Measurements from ENCODE around the gene RC3H2. TPM values are rescaled to one million over a fixed set of nuclear protein-coding genes. Genes with fewer than 3 reads are reported as not detected.
"Not testable (repeated sequence)": the region's sequence is repeated elsewhere in the genome, so short reads cannot be mapped to it uniquely, and the experiment has no call there.

Gene RC3H2
- total RNA-seq, 1 experiment from 2014 or later: 17.6 TPM

DNA sequence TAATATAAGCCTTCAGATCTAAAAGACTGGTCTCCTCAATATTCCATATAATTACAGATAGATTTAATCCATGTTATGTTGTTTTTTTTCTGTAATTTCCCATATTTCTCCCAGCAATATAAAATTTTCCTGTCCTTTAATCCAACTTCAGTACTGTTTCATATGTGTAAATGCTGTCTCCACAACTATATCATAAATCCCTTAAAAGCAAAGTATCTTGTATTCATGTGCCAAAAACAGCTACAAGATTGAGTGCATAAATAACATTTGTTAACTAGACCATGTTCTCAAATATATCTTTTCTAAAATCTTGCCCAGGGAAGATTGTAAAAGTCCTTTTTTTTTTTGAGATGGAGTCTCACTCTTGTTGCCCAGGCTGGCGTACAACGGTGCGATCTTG lies 41.8 kb downstream of the RC3H2 start:
- Histone ChIP-seq H3K36me3 (peaks cover 39% of the 10 kb centered on the region), H3K27me3 (no peaks in the 10 kb centered on the region), H3K4me3 (no peak overlapping the region), H3K9me3 (no peaks in the 10 kb centered on the region)
- DNase-seq: no peak

DNA sequence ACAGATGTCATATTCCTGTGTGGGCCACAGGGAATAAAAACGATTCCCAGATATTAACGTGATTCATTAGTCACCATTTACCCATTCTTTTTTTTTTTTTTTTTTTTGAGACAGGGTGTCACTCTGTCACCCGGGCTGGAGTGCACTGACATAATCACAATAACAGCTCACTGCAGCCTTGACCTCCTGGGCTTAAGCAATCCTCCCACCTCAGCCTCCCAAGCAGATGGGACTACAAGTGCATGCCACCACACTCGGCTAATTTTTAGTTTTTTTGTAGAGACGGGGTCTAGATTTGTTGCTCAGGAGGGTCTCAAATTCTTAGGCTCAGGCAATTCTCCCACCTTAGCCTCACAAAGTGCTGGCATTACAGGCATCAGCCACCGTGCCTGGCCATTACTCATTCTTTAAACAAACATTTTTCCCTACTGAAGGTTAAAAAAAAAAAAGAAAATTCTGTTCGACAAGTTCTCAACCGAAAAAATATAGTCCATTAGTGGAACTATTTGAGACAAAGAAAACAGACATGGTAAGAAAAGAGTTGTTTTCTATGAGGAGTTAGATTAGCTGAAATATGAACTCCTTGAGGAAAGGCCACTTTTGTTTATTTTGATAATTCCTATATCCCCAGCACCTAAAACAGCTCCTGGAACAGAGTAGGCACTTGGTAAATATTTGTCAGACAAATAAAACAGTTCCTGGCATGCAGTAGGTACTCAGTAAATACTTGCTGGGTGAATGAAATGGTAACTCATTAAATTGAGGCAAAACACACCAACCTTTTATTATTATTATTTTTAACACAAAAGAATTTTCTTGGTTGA lies 44.6 kb downstream of the RC3H2 start:
- no peak for DNase-seq
- Histone ChIP-seq H3K4me3 (no peak overlapping the region), H3K36me3 (peaks cover 59% of the 10 kb centered on the region), H3K27me3 (no peaks in the 10 kb centered on the region), H3K9me3 (no peaks in the 10 kb centered on the region)

DNA sequence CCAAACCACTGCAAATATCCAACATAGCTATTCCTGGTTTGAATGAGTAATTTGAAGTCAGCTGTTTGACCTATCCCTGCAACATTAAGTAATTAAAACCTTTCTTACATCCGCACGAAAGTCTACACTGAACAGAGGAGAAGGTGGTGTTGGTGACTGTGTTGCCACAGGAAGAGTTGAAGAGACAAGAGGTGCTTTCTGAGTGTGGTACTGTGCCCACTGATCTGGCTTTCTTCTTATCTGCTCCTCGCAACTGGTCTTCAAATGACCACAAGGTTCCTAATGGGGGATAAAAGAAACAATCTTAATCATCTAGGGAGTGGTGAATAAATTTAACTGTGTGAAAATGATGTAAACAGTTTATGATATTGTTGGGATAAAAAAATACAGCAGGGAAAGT lies 47.3 kb downstream of the RC3H2 start:
- no peak for DNase-seq
- no peaks in the 10 kb centered on the region for H3K27me3 ChIP-seq
- peaks cover 67% of the 10 kb centered on the region for H3K36me3 ChIP-seq
- H3K4me3 ChIP-seq: no peak overlapping the region
- H3K9me3 ChIP-seq: no peaks in the 10 kb centered on the region

DNA sequence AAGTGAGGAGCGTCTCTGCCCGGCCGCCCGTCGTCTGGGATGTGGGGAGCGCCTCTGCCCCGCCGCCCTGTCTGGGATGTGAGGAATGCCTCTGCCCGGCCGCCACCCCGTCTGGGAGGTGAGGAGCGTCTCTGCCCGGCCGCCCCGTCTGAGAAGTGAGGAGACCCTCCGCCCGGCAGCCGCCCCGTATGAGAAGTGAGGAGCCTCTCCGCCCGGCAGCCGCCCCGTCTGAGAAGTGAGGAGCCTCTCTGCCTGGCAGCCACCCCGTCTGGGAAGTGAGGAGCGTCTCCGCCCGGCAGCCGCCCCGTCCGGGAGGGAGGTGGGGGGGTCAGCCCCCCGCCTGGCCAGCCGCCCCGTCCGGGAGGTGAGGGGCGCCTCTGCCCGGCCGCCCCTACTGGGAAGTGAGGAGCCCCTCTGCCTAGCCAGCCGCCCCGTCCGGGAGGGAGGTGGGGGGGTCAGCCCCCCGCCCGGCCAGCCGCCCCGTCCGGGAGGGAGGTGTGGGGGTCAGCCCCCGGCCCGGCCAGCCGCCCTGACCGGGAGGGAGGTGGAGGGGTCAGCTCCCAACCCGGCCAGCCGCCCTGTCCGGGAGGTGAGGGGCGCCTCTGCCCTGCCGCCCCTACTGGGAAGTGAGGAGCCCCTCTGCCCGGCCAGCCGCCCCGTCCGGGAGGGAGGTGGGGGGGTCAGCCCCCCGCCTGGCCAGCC lies 52.9 kb downstream of the RC3H2 start:
- H3K4me3 ChIP-seq, H3K9me3 ChIP-seq, DNase-seq, H3K27me3 ChIP-seq: not testable (repeated sequence)
- H3K36me3 ChIP-seq: peaks cover 53% of the 10 kb centered on the region

DNA sequence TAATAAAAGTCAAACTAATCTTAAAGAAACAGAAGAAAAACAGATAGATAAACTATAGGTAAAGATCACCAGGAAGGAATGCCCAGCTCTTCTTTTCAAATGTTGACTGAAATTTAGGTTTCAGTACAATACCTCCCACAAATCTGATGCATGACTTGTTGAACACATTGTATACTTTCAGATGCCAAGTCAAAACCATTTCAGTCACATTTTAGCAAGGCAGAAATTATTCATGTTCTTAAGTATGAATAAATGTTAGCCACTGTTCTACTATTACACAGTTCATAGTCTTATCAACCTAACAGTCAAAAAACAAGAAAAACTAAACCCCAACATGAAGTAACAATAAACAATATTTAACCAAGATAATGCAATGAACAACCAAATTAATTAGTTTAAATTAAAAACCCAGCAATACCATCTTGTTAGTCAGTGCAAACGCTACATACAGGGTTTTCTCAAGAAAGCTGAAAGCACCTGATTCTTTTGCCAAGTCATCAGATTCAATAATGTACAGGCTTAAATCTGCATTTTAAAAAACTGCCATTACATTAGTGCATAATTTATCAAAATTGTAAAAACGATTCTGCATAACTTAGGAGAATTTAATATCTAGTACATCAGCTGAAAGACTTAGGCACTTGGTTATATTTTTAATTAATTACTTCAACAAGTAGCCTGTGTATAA lies 56.8 kb downstream of the RC3H2 start:
- H3K9me3 ChIP-seq: no peaks in the 10 kb centered on the region; the same call in 1 of the 2 replicates
- H3K4me3 ChIP-seq: no peak overlapping the region
- H3K27me3 ChIP-seq: no peaks in the 10 kb centered on the region
- peaks cover 41% of the 10 kb centered on the region for H3K36me3 ChIP-seq
- DNase-seq: no peak

DNA sequence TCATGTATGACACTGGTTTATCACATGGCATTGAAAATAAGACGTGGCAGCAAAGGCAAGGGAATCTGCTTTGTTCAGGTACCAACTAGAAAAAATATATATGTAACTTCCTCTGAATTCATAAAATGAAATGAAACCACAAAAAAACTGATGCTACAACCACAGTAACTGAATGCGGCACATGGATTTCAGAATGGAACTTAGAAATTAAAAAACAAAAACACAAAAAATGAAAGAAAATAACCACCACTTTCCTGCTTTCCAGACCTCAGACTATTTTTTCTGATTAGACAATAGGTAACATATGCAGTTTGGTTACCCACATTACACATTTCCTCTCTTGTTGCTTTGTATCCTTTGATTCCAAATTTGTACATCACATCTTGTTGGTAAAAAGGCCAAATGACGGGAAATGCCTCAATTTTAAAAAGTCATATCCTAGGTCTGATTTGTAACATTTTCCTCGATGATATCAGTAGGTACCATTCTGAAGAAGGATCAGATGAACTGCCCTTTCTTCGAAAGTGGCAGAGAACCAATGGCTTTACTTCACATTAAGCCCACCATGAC lies 58.7 kb downstream of the RC3H2 start:
- DNase-seq: no peak
- no peaks in the 10 kb centered on the region; the same call in 1 of the 2 replicates for H3K9me3 ChIP-seq
- H3K27me3 ChIP-seq: no peaks in the 10 kb centered on the region
- no peak overlapping the region for H3K4me3 ChIP-seq
- peaks cover 40% of the 10 kb centered on the region for H3K36me3 ChIP-seq

DNA sequence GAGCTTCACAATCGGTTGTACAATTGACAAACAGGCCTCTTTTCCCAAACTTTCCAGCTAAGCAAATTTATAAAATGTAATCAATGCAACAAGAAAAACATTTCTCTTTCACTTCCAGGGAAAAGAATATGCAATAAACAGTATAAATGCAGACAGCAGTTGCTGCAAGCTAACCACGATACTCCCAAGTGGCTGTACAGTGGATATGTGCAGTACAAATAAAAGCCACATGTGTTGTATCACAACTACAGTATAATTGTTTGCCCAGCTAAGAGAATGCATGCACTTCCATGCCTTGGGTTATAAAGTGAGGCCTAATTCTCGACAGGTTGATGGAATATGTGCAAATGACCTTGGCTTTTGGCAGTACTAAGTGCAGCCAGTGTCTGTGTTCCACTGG lies 60.0 kb downstream of the RC3H2 start:
- no peaks in the 10 kb centered on the region; the same call in 1 of the 2 replicates for H3K9me3 ChIP-seq
- peaks cover 29% of the 10 kb centered on the region for H3K36me3 ChIP-seq
- H3K27me3 ChIP-seq: 0 out of 2 replicates have a peak, but pooled peaks cover 3% of the 10 kb centered on the region
- no peak for DNase-seq
- no peak overlapping the region for H3K4me3 ChIP-seq

DNA sequence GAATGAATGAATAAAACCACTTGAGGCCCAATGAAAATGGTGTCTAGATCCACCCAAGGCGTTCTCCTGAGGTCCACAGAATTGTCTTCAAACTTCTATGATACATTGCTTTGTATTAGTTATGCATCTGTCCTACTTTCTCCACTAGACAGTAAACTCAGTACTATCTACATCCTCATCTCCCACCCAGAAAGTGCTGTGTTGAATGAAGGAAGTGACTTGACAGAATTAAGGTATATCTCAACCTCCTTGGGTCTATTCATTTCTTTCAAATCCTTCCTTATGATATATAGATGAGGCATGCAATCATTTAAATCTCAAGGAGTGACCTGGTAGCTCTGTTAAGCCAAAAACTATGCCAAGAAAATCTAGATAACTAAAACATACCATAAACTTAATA lies 61.0 kb downstream of the RC3H2 start:
- H3K27me3 ChIP-seq: 0 out of 2 replicates have a peak, but pooled peaks cover 3% of the 10 kb centered on the region
- DNase-seq: no peak
- no peak overlapping the region for H3K4me3 ChIP-seq
- H3K36me3 ChIP-seq: peaks cover 25% of the 10 kb centered on the region
- H3K9me3 ChIP-seq: no peaks in the 10 kb centered on the region; the same call in 1 of the 2 replicates

DNA sequence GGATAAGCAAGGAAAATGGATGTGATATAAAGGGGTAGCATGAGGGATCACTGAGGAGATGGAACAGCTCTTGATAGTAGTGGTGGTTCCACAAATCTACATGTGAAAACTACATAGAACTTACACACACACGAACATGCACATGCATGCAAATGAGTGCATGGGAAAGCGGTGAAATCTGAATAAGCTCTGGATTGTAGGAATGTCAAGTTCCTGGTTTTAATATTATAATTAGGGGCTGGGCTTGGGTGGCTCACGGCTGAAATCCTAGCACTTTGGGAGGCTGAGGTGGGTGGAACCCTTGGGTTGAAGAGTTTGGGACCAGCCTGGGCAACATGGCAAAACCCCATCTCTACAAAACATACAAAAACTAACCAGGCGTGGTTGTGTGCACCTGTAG lies 63.7 kb downstream of the RC3H2 start:
- Histone ChIP-seq H3K36me3 (peaks cover 12% of the 10 kb centered on the region), H3K4me3 (no peak overlapping the region), H3K9me3 (no peaks in the 10 kb centered on the region), H3K27me3 (0 out of 2 replicates have a peak, but pooled peaks cover 3% of the 10 kb centered on the region)
- no peak for DNase-seq

DNA sequence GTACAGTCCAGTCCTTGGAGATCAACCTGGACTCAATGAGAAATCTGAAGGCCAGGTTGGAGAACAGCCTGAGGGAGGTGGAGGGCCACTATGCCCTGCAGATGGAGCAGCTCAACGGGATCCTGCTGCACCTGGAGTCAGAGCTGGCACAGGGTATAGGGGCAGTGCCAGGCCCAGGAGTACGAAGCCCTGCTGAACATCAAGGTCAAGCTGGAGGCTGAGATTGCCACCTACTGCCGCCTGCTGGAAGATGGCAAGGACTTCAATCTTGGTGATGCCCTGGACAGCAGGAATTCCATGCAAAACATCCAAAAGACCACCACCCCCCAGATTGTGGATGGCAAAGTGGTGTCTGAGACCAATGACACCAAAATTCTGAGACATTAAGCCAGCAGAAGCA lies 66.7 kb downstream of the RC3H2 start:
- not testable (repeated sequence) for H3K27me3 ChIP-seq, H3K36me3 ChIP-seq, H3K9me3 ChIP-seq, DNase-seq, H3K4me3 ChIP-seq

DNA sequence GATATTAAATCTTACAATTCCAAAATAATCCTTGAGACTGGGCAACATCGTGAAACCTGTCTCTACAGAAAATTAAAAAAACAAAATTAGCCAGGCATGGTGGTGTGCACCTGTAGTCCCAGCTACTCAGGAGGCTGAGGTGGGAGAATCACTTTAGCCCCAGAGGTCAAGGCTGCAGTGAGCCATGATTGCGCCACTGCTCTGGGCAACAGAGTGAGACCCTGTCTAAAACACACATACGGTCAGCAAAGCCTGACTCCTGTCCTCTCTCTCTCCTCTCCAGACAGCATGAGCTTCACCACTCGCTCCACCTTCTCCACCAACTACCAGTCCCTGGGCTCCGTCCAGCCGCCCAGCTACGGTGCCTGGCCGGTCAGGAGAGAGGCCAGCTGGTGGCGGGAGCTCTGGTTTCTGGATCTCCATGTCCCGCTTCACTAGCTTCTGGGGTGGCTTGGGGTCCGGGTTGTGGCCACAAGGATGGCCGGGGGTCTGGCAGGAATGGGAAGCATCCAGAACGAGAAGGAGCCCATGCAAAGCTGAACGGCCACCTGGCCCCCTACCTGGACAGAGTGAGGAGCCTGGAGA lies 67.8 kb downstream of the RC3H2 start:
- no peak for DNase-seq
- Histone ChIP-seq H3K9me3 (no peaks in the 10 kb centered on the region), H3K36me3 (no peaks in the 10 kb centered on the region), H3K27me3 (0 out of 2 replicates have a peak, but pooled peaks cover 3% of the 10 kb centered on the region), H3K4me3 (no peak overlapping the region)

DNA sequence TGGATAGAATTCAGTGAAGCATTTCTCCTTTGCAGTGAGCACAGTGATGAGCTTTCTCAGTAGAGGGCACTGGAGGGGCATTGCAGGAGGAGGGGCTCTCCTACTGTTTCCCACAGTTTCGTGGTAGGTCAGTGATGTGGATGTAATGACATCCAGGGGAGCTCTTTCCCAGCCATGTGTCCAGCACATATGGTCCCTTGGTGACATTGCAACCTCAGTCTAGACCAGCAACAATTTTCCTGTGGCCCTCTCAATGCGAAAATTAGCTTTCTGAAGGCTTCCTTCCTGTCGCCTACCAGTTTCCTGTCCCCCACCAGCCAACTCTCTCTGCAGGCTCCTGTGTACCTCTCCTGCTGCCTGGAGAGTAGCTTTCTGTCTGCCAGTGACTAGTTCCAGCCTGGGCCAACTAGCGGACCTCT lies 69.8 kb downstream of the RC3H2 start:
- Histone ChIP-seq H3K27me3 (no peaks in the 10 kb centered on the region), H3K4me3 (no peak overlapping the region), H3K36me3 (no peaks in the 10 kb centered on the region), H3K9me3 (no peaks in the 10 kb centered on the region)
- DNase-seq: no peak

DNA sequence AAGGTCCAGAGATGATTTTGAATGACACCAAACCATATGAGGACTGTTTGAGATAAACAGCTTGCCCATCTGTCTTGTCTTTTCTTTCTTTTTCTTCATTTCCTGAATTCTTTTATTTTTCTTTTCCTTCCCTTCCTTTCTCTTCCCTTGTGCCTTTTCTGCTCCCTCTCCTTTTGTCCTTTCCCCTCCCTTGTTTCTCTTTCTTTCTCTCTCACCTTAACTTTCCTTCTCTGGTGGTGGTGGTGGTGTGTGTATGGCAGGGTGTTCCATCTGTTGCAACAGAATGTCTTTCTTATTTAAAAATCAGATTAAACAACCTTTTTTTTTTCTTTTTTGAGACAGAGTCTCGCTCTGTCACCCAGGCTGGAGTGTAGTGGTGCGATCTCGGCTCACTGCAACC lies 73.0 kb downstream of the RC3H2 start:
- no peak for DNase-seq
- 0 out of 2 replicates have a peak, but pooled peaks cover 2% of the 10 kb centered on the region for H3K36me3 ChIP-seq
- H3K9me3 ChIP-seq: no peaks in the 10 kb centered on the region
- no peaks in the 10 kb centered on the region for H3K27me3 ChIP-seq
- no peak overlapping the region for H3K4me3 ChIP-seq

DNA sequence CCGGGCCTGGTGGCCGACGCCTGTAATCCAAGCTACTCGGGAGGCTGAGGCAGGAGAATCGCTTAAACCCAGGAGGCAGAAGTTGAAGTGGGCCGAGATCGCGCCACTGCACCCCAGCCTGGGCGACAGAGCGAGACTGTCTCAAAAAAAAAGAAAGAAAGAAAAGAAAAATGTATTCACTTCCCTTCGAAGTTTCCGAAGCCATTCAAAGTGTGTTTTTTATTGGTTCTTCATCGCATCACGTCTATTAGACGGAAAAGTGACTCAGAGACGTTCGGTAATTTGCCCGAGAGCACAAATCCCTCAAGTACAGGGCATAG lies 76.2 kb downstream of the RC3H2 start:
- Histone ChIP-seq H3K36me3 (peaks cover 11% of the 10 kb centered on the region), H3K4me3 (peak overlapping the region; percentile 99)
- DNase-seq, H3K9me3 ChIP-seq, H3K27me3 ChIP-seq: not testable (repeated sequence)

DNA sequence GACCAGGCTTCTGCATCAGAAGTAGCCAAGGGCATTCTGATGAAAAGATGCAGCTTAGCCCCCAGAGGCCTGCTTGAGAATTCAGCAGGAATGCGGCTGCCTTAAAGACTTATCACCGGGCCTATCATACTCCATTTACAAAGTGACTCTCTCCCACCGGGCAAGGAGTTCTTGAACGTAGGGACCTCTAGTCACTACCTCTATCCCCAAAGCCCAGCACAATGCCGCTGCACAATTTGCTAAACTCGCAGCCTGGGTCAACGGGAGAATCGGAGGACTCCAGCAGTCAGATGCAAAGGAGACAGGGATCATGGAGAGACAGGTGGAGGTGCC lies 77.4 kb downstream of the RC3H2 start:
- no peak for DNase-seq
- no peaks in the 10 kb centered on the region for H3K9me3 ChIP-seq
- H3K27me3 ChIP-seq: no peaks in the 10 kb centered on the region
- peak overlapping the region; percentile 99 for H3K4me3 ChIP-seq
- peaks cover 19% of the 10 kb centered on the region for H3K36me3 ChIP-seq

DNA sequence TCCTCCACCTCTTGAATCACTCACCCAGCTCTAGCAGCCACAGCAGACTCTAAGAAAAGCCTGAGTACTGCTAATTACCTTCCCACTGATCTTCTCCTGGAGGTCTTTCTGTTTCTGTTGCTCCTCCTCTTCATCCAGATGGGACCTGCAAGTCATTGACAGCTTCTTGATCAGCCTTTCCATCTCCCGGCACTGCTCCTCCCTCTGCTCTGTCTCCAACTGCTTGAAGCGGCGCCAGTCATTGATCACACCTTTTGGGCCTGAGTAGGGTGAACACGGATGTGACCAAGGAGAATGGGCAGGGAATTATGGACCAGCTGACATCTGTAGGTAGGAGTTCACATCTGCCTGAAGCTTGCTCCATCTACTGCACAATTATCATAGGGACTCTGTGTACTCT lies 82.2 kb downstream of the RC3H2 start:
- H3K36me3 ChIP-seq: peaks cover 29% of the 10 kb centered on the region
- no peak for DNase-seq

DNA sequence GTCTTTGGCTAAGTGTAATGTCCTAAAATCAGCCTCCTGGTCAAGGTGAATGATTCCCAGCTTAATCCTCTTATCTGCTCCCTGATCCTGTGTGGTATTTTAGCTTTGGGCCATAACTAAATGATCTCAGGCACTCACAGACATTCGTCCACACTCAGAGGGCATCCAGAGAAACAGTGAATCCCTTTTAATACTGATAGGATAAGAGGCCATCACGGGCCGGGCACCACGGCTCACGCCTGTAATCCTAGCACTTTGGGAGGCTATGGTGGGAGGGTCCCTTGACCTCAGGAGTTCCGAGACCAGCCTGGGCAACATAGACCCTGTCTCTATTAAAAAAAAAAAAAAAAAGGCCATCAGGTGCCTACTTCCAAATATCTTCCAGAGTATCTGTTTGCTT lies 83.1 kb downstream of the RC3H2 start:
- H3K4me3 ChIP-seq: no peak overlapping the region
- no peaks in the 10 kb centered on the region for H3K27me3 ChIP-seq
- no peaks in the 10 kb centered on the region for H3K9me3 ChIP-seq
- peaks cover 34% of the 10 kb centered on the region for H3K36me3 ChIP-seq
- DNase-seq: no peak

More for the DNA sequence above, 82.2 kb downstream of the RC3H2 start:
- Histone ChIP-seq H3K9me3 (no peaks in the 10 kb centered on the region), H3K4me3 (no peak overlapping the region), H3K27me3 (no peaks in the 10 kb centered on the region)
